WTC11 (cell line): ENCODE data around the gene ZFHX2. TPM values are rescaled to one million over a fixed set of nuclear protein-coding genes. Genes with fewer than 3 reads are reported as not detected.

Source experiments
- ATAC-seq: fragments of 200-7000 bp; cut with Tn5 transposase; 2 replicates; pipeline ENCODE4 v1.10.0; 2021; ENCODE audit warnings: mild to moderate bottlenecking, moderate library complexity
- CTCF ChIA-PET: fragments of 300-600 bp; sonication (Branson Sonifier 250); formaldehyde crosslinking; loops from one replicate; lab custom pipeline; 2021; ENCODE audit warnings: antibody characterized with exemption; lab: Charles Lee
- POLR2A ChIA-PET: fragments of 350-600 bp; sonication (Branson Sonifier 250); formaldehyde crosslinking; loops from one replicate; lab custom pipeline; 2021; ENCODE audit warnings: antibody characterized with exemption; lab: Charles Lee
- DNase-seq: peaks from one replicate; pipeline ENCODE4 v3.0.0; 2021; ENCODE audit warnings: low spot score
- H3K27ac Mint-ChIP-seq: 2 replicates; pipeline ENCODE4 v1.8.0; 2021; ENCODE audit warnings: mixed read lengths
- H3K27me3 Mint-ChIP-seq: 2 replicates; pipeline ENCODE4 v1.8.0; 2021; ENCODE audit warnings: low read depth, mild to moderate bottlenecking, moderate library complexity, mixed read lengths
- H3K36me3 Mint-ChIP-seq: 2 replicates; pipeline ENCODE4 v1.8.0; 2021; ENCODE audit warnings: mixed read lengths
- H3K4me1 Mint-ChIP-seq: 2 replicates; pipeline ENCODE4 v1.8.0; 2022; ENCODE audit warnings: mixed read lengths
- H3K4me3 Mint-ChIP-seq: 2 replicates; pipeline ENCODE4 v1.8.0; 2021; ENCODE audit warnings: mild to moderate bottlenecking, moderate library complexity, mixed read lengths
- H3K9me3 Mint-ChIP-seq: 2 replicates; pipeline ENCODE4 v1.8.0; 2021; ENCODE audit warnings: mixed read lengths
- AR ChIP-seq: fragments of 250-450 bp; sonication (Bioruptor Pico); IDR thresholded peaks from 2 replicates; pipeline ENCODE4 v1.9.0; 2021; ENCODE audit warnings: mild to moderate bottlenecking
- CREB1 ChIP-seq: sonication (generic); formaldehyde crosslinking; IDR thresholded peaks from 2 replicates; pipeline ENCODE4 v1.8.0; 2023; ENCODE audit warnings: mild to moderate bottlenecking, missing genetic modification reagents
- CREM ChIP-seq: sonication (generic); formaldehyde crosslinking; IDR thresholded peaks from 2 replicates; pipeline ENCODE4 v1.8.1; 2022; ENCODE audit warnings: mild to moderate bottlenecking, missing genetic modification reagents, moderate library complexity
- ERG ChIP-seq: fragments of 250-450 bp; sonication (Bioruptor Pico); IDR thresholded peaks from 2 replicates; pipeline ENCODE4 v1.8.0; 2021; ENCODE audit warnings: mild to moderate bottlenecking
- FOXP1 ChIP-seq: sonication (generic); formaldehyde crosslinking; IDR thresholded peaks from 2 replicates; pipeline ENCODE4 v1.8.0; 2022; ENCODE audit warnings: missing genetic modification reagents, mild to moderate bottlenecking, moderate library complexity, borderline replicate concordance
- GABPB1 ChIP-seq: sonication (generic); formaldehyde crosslinking; IDR thresholded peaks from 2 replicates; pipeline ENCODE4 v1.8.1; 2023; ENCODE audit warnings: mild to moderate bottlenecking, missing genetic modification reagents
- HMGXB4 ChIP-seq: sonication (generic); formaldehyde crosslinking; IDR thresholded peaks from 2 replicates; pipeline ENCODE4 v1.8.1; 2023; ENCODE audit warnings: mild to moderate bottlenecking, moderate library complexity, missing genetic modification reagents
- MAX ChIP-seq: sonication (generic); formaldehyde crosslinking; IDR thresholded peaks from 2 replicates; pipeline ENCODE4 v1.8.0; 2022; ENCODE audit warnings: mild to moderate bottlenecking, missing genetic modification reagents
- NFE2L1 ChIP-seq: sonication (generic); formaldehyde crosslinking; IDR thresholded peaks from 2 replicates; pipeline ENCODE4 v1.8.1; 2023; ENCODE audit warnings: missing genetic modification reagents
- TCF7 ChIP-seq: sonication (generic); formaldehyde crosslinking; IDR thresholded peaks from 2 replicates; pipeline ENCODE4 v1.8.0; 2022; ENCODE audit warnings: mild to moderate bottlenecking, low read depth, missing genetic modification reagents, moderate library complexity
- USF1 ChIP-seq: sonication (generic); formaldehyde crosslinking; IDR thresholded peaks from 2 replicates; pipeline ENCODE4 v1.8.0; 2022; ENCODE audit warnings: mild to moderate bottlenecking, missing genetic modification reagents
- ZNF121 ChIP-seq: sonication (generic); formaldehyde crosslinking; IDR thresholded peaks from 2 replicates; pipeline ENCODE4 v1.8.0; 2023; ENCODE audit warnings: missing genetic modification reagents
- ZNF263 ChIP-seq: sonication (generic); formaldehyde crosslinking; IDR thresholded peaks from 2 replicates; pipeline ENCODE4 v1.8.1; 2022; ENCODE audit warnings: low read depth, mild to moderate bottlenecking, moderate library complexity, missing genetic modification reagents
- ZNF281 ChIP-seq: sonication (generic); formaldehyde crosslinking; IDR thresholded peaks from 2 replicates; pipeline ENCODE4 v1.8.0; 2023; ENCODE audit warnings: mild to moderate bottlenecking, missing genetic modification reagents
- total RNA-seq: library from RNA; stranded (reverse); gene quantifications from 3 replicates; pipeline ENCODE4 v1.2.3, GENCODE V29; 2021

ZFHX2 gene
- total RNA-seq, 1 experiment from 2014 or later, result 16.4 TPM

- 0 out of 2 replicates have a peak, but pooled peaks have one; percentile 12 for TF ChIP-seq GABPB1 (CRISPR knock-in tag)
- peak; percentile 55; the same call in 1 of the 2 replicates for TF ChIP-seq FOXP1 (CRISPR knock-in tag)
- TF ChIP-seq NFE2L1 (CRISPR knock-in tag), result peak; percentile 72; the same call in 1 of the 2 replicates
- TF ChIP-seq HMGXB4 (CRISPR knock-in tag), result no peak
- TF ChIP-seq, all 79 proteins: peak for 10
Observed at GRCh38 chr14:23539248-23540140, 12.1 kb downstream of the ZFHX2 start (continued).

- Mint-ChIP-seq H3K36me3 (peaks cover 28% of the 10 kb centered on the region), H3K4me1 (peaks cover 57% of the 10 kb centered on the region), H3K27ac (peak overlapping the region; percentile 100), H3K27me3 (no peaks in the 10 kb centered on the region), H3K4me3 (peak overlapping the region; percentile 83), H3K9me3 (no peaks in the 10 kb centered on the region)
- peak; percentile 44; the same call in 1 of the 2 replicates for TF ChIP-seq ZNF281 (CRISPR knock-in tag)
- no peak for TF ChIP-seq TCF7 (CRISPR knock-in tag)
- peak; percentile 94 for TF ChIP-seq ZNF263 (CRISPR knock-in tag)
- TF ChIP-seq ERG (CRISPR knock-in tag), result 0 out of 2 replicates have a peak, but pooled peaks have one; percentile 65
- DNase-seq, result peak; percentile 58
- POLR2A ChIA-PET, result interaction anchor here (0.6 to 5.5 kb wide), 13 partner anchors 10 to 761 kb away, joined by 3 to 102 read pairs (median 14); partner anchors contain the start of genes DHRS1, JPH4, NOP9 and PABPN1
- peak; percentile 6 for ATAC-seq
- CTCF ChIA-PET, result interaction anchor here (0.5 to 7.8 kb wide), 23 partner anchors 8 to 967 kb away, joined by 3 to 181 read pairs (median 6); partner anchors contain the start of genes AP1G2, NGDN and ZFHX2
Observed at GRCh38 chr14:23538785-23539184, 12.8 kb downstream of the ZFHX2 start.

- POLR2A ChIA-PET, result interaction anchor here (0.6 to 5.5 kb wide), 14 partner anchors 9 to 762 kb away, joined by 3 to 102 read pairs (median 14); partner anchors contain the start of genes DHRS1, EMC9, NOP9 and PABPN1
- H3K9me3 Mint-ChIP-seq, result no peaks in the 10 kb centered on the region
- H3K27me3 Mint-ChIP-seq, result no peaks in the 10 kb centered on the region
- no peak for DNase-seq
- peak; percentile 34 for ATAC-seq
- TF ChIP-seq CREB1 (CRISPR knock-in tag) (peak; percentile 10; the same call in 1 of the 2 replicates), CREM (no peak), NFE2L1 (CRISPR knock-in tag) (peak; percentile 17; the same call in 1 of the 2 replicates), MAX (peak; percentile 18; the same call in 1 of the 2 replicates), USF1 (CRISPR knock-in tag) (no peak), ZNF121 (peak; percentile 74), AR (0 out of 2 replicates have a peak, but pooled peaks have one; percentile 45)
- H3K27ac Mint-ChIP-seq, result peak overlapping the region; percentile 100
- H3K4me3 Mint-ChIP-seq, result peak overlapping the region; percentile 83
- peaks cover 57% of the 10 kb centered on the region for H3K4me1 Mint-ChIP-seq
- CTCF ChIA-PET, result interaction anchor here (0.6 to 7.8 kb wide), 24 partner anchors 9 to 531 kb away, joined by 3 to 181 read pairs (median 7); partner anchors contain the start of genes AP1G2, NGDN and THTPA
- H3K36me3 Mint-ChIP-seq, result peaks cover 29% of the 10 kb centered on the region
Observed at GRCh38 chr14:23538050-23538718, 13.4 kb downstream of the ZFHX2 start.
